B cell (primary cell): Measurements from ENCODE around the gene DDAH2. TPM values are rescaled to one million over a fixed set of nuclear protein-coding genes. Genes with fewer than 3 reads are reported as not detected.
"Not testable (repeated sequence)": the region's sequence is repeated elsewhere in the genome, so short reads cannot be mapped to it uniquely, and the experiment has no call there.

Experiments used
- ATAC-seq: fragments of 200-7000 bp; cut with Tn5 transposase; one replicate; pipeline ENCODE4 v1.10.0; 2021; ENCODE audit warnings: low read depth, mild to moderate bottlenecking, moderate number of reproducible peaks, moderate library complexity
- CTCF ChIA-PET: fragments of 350-600 bp; sonication (Branson Sonifier 250); formaldehyde crosslinking; loops from one replicate; lab custom pipeline; 2021; ENCODE audit warnings: antibody characterized with exemption, inconsistent platforms; lab: Charles Lee
- POLR2A ChIA-PET: fragments of 350-600 bp; sonication (Branson Sonifier 250); formaldehyde crosslinking; loops from one replicate; lab custom pipeline; 2021; ENCODE audit warnings: antibody characterized with exemption; lab: Charles Lee
- DNase-seq: peaks from one replicate; pipeline ENCODE4 v3.0.0; 2013
- H2AFZ ChIP-seq: 2 replicates; pipeline ENCODE4 v1.6.1; 2012; ENCODE audit warnings: mild to moderate bottlenecking, low read depth, low read length; ENCODE audit not compliant: insufficient read depth, poor library complexity, severe bottlenecking
- H3K27ac ChIP-seq, 2 donors: 1 replicate in 1 of 2; 2 replicates in 1 of 2; pipeline ENCODE4 v1.5.1; 2012 to 2013; ENCODE audit warnings: low read length in 2 of 2, mild to moderate bottlenecking in 2 of 2, moderate library complexity in 1 of 2
- H3K27me3 ChIP-seq, 4 experiments: fragments of 200-600 bp in 1 of 4; sonication (generic) in 1 of 4; replicated peaks in 1 of 4; 1 replicate in 2 of 4; 2 replicates in 2 of 4; pipeline versions ENCODE4 v1.6.1 to v1.7.0; 2013 to 2016; ENCODE audit warnings: low read length in 3 of 4, mild to moderate bottlenecking in 2 of 4, mixed read lengths in 1 of 4, moderate library complexity in 1 of 4; ENCODE audit not compliant: insufficient read depth in 4 of 4, control insufficient read depth in 3 of 4; ENCODE audit errors: control extremely low read depth in 1 of 4
- H3K36me3 ChIP-seq, 2 experiments: replicated peaks in 1 of 2; 1 replicate in 1 of 2; 2 replicates in 1 of 2; pipeline versions ENCODE4 v1.6.1 to v1.7.1; 2013; ENCODE audit warnings: low read length in 1 of 2; ENCODE audit not compliant: insufficient read depth in 2 of 2, control insufficient read depth in 1 of 2; ENCODE audit errors: control extremely low read depth in 1 of 2, extremely low read depth in 1 of 2
- H3K4me1 ChIP-seq, 2 donors: fragments of 200-600 bp in 1 of 2; sonication (generic) in 1 of 2; 1 replicate in 1 of 2; 2 replicates in 1 of 2; pipeline versions ENCODE4 v1.5.1 to v1.6.1; 2013 to 2017; ENCODE audit warnings: low read length in 2 of 2; ENCODE audit not compliant: control insufficient read depth in 2 of 2, insufficient read depth in 2 of 2
- H3K4me2 ChIP-seq: replicated peaks from 2 replicates; pipeline ENCODE3; 2012; ENCODE audit warnings: mild to moderate bottlenecking, low read depth, low read length; ENCODE audit not compliant: poor library complexity, severe bottlenecking
- H3K4me3 ChIP-seq, 5 experiments: fragments of 200-600 bp in 1 of 5; sonication (generic) in 1 of 5; 1 replicate in 3 of 5; 2 replicates in 2 of 5; pipeline versions ENCODE4 v1.5.1 to v1.7.0; 2011 to 2016; ENCODE audit warnings: low read length in 4 of 5, mild to moderate bottlenecking in 4 of 5, low read depth in 2 of 5, control low read depth in 1 of 5, moderate library complexity in 1 of 5; ENCODE audit not compliant: insufficient read depth in 1 of 5; ENCODE audit errors: control extremely low read depth in 1 of 5, extremely low read depth in 1 of 5
- H3K79me2 ChIP-seq: fragments of 200-600 bp; sonication (generic); one replicate; pipeline ENCODE4 v1.6.0; 2016; ENCODE audit warnings: low read length; ENCODE audit not compliant: control insufficient read depth, insufficient read depth
- H3K9ac ChIP-seq: fragments of 200-600 bp; sonication (generic); 2 replicates; pipeline ENCODE4 v1.6.1; 2017; ENCODE audit warnings: mild to moderate bottlenecking, low read length, moderate library complexity
- H3K9me3 ChIP-seq, 3 donors: one replicate each; pipeline versions ENCODE4 v1.6.1 to v1.7.1; 2013; ENCODE audit warnings: low read length in 2 of 3; ENCODE audit not compliant: control insufficient read depth in 2 of 3, insufficient read depth in 1 of 3; ENCODE audit errors: control extremely low read depth in 1 of 3
- H4K20me1 ChIP-seq: 2 replicates; pipeline ENCODE4 v1.6.0; 2012; ENCODE audit warnings: mild to moderate bottlenecking, low read length; ENCODE audit not compliant: insufficient read depth, control insufficient read depth, poor library complexity, severe bottlenecking
- H3K27ac Mint-ChIP-seq: one replicate; pipeline ENCODE4 v1.8.0; 2021; ENCODE audit warnings: mixed read lengths
- H3K27me3 Mint-ChIP-seq: one replicate; pipeline ENCODE4 v1.8.0; 2021; ENCODE audit warnings: mixed read lengths
- H3K4me1 Mint-ChIP-seq: one replicate; pipeline ENCODE4 v1.8.0; 2021; ENCODE audit warnings: mixed read lengths
- H3K4me3 Mint-ChIP-seq: one replicate; pipeline ENCODE4 v1.8.0; 2021; ENCODE audit warnings: mixed read lengths
- H3K9me3 Mint-ChIP-seq: one replicate; pipeline ENCODE4 v1.8.0; 2022; ENCODE audit warnings: mixed read lengths; ENCODE audit not compliant: insufficient read depth
- CTCF ChIP-seq: fragments of 200-600 bp; IDR thresholded peaks from one replicate; pipeline ENCODE4 v1.8.0; 2022; ENCODE audit warnings: antibody characterized with exemption, mild to moderate bottlenecking
- EZH2 ChIP-seq: IDR thresholded peaks from 2 replicates; pipeline ENCODE4 v1.6.1; 2012; ENCODE audit warnings: borderline replicate concordance, low read depth, mild to moderate bottlenecking, moderate library complexity, low read length; ENCODE audit not compliant: insufficient read depth, poor library complexity, severe bottlenecking
- WGBS: methylation state at CpG from one replicate; pipeline ENCODE4 v1.1.5; 2013; ENCODE audit warnings: missing lambda C conversion rate; ENCODE audit not compliant: insufficient coverage; 5-methylcytosine and 5-hydroxymethylcytosine counted together
- intact Hi-C: fragments of 100-400 bp; cut with micrococcal nuclease; formaldehyde crosslinking; loops from one replicate; pipeline ENCODE4 v1.10.0; 2022
- polyA plus RNA-seq: library from polyadenylated mRNA; depleted of rRNA; stranded (reverse); fragments of >200 nt; gene quantifications from 2 replicates; pipeline ENCODE4 v1.2.3, GENCODE V29; 2012
- total RNA-seq, 2 donors: library from RNA; stranded (reverse); fragments of 120-200 nt in 1 of 2; gene quantifications; 1 replicate in 1 of 2; 2 replicates in 1 of 2; pipeline versions ENCODE4 v1.2.3 to v1.2.4, GENCODE V29; 2013 to 2022

Gene DDAH2
- total and polyA plus RNA-seq, 2 donors (not counting 1 experiment from before 2014, with no cell fraction given): 59.2 to 87.2 TPM

GRCh38 chr6:31710523-31711219 lies 18.4 kb downstream of the DDAH2 start:
- no peaks in the 10 kb centered on the region for H3K79me2 ChIP-seq
- Mint-ChIP-seq H3K4me1 (peaks cover 14% of the 10 kb centered on the region), H3K27me3 (peaks cover 3% of the 10 kb centered on the region), H3K4me3 (no peak overlapping the region), H3K9me3 (no peaks in the 10 kb centered on the region), H3K27ac (no peak overlapping the region)
- H4K20me1 ChIP-seq: no peaks in the 10 kb centered on the region
- TF ChIP-seq EZH2 (no peak), CTCF (no peak)
- H3K36me3 ChIP-seq: no peaks in the 10 kb centered on the region
- H3K27me3 ChIP-seq: peaks cover 0 to 6% (median 0%) of the 10 kb centered on the region in 4 experiments
- no peak overlapping the region for H3K27ac ChIP-seq
- intact Hi-C loops: no loop called here
- ChIA-PET CTCF (interaction anchor here (1.0 to 3.3 kb wide), 3 partner anchors 17 to 120 kb away, joined by 3 to 17 read pairs (median 14); no protein-coding TSS in a partner anchor), POLR2A (no interaction called here)
- H2AFZ ChIP-seq: peak overlapping the region; percentile 46
- H3K4me3 ChIP-seq: no peak overlapping the region
- no peak overlapping the region for H3K9ac ChIP-seq
- WGBS: 80% methylated on average over 5 of the region's 5 CpGs
- H3K4me1 ChIP-seq: peaks cover 10 to 16% of the 10 kb centered on the region in 2 donors
- ATAC-seq: no peak
- DNase-seq: no peak
- no peaks in the 10 kb centered on the region for H3K9me3 ChIP-seq
- peak overlapping the region; percentile 42 for H3K4me2 ChIP-seq

DNA sequence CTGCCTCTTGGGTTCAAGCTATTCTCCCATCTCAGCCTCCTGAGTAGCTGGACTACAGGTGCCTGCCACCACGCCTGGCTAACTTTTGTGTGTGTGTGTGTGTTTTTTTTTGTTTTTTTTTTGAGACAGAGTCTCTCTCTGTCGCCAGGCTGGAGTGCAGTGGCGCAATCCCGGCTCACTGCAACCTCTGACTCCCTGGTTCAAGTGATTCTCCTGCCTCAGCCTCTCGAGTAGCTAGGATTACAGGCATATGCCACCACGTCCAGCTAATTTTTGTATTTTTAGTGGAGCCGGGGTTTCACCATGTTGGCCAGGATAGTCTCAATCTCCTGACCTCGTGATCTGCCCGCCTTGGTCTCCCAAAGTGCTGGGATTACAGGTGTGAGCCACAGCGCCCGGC lies 19.9 kb downstream of the DDAH2 start:
- H3K27ac Mint-ChIP-seq, H3K4me2 ChIP-seq, H3K27me3 Mint-ChIP-seq, H3K9me3 ChIP-seq, H3K27me3 ChIP-seq, DNase-seq, ATAC-seq, CTCF ChIA-PET, H2AFZ ChIP-seq, H3K4me3 Mint-ChIP-seq, intact Hi-C loops, H3K79me2 ChIP-seq, H3K9me3 Mint-ChIP-seq, H4K20me1 ChIP-seq, H3K27ac ChIP-seq, H3K4me3 ChIP-seq, H3K9ac ChIP-seq, H3K36me3 ChIP-seq, POLR2A ChIA-PET: not testable (repeated sequence)
- H3K4me1 Mint-ChIP-seq: peaks cover 14% of the 10 kb centered on the region
- peaks cover 10 to 16% of the 10 kb centered on the region in 2 donors for H3K4me1 ChIP-seq
- WGBS: 97% methylated on average over 8 of the region's 11 CpGs
